GM23338 (cell line): Measurements from ENCODE around the gene MMAB. TPM values are rescaled to one million over a fixed set of nuclear protein-coding genes. Genes with fewer than 3 reads are reported as not detected.

ENCODE experiments used
- ATAC-seq: fragments of 200-7000 bp; cut with Tn5 transposase; 3 replicates; pipeline ENCODE4 v1.9.1; 2020
- DNase-seq: peaks from one replicate; pipeline ENCODE4 v3.0.0-alpha.2; 2015; ENCODE audit warnings: low spot score
- H2AFZ ChIP-seq: fragments of 200-600 bp; sonication (generic); 2 replicates; pipeline ENCODE4 v1.8.0; 2016; ENCODE audit warnings: antibody characterized with exemption, mild to moderate bottlenecking, moderate library complexity
- H3F3A ChIP-seq: fragments of 200-600 bp; sonication (generic); replicated peaks from 2 replicates; pipeline ENCODE4 v1.8.0; 2017; ENCODE audit warnings: antibody characterized with exemption, mixed run types, low read depth
- H3K27ac ChIP-seq: fragments of 200-600 bp; sonication (generic); 2 replicates; pipeline ENCODE4 v1.6.1; 2016; ENCODE audit warnings: low read depth
- H3K27me3 ChIP-seq: fragments of 200-600 bp; sonication (generic); 2 replicates; pipeline ENCODE4 v1.8.0; 2016; ENCODE audit warnings: mild to moderate bottlenecking, mixed run types, moderate library complexity; ENCODE audit not compliant: insufficient read depth
- H3K36me3 ChIP-seq: fragments of 200-600 bp; sonication (generic); 2 replicates; pipeline ENCODE4 v1.8.0; 2016; ENCODE audit warnings: mild to moderate bottlenecking; ENCODE audit not compliant: insufficient read depth
- H3K4me1 ChIP-seq: fragments of 200-600 bp; sonication (generic); 2 replicates; pipeline ENCODE4 v1.8.0; 2016; ENCODE audit warnings: mild to moderate bottlenecking, moderate library complexity; ENCODE audit not compliant: insufficient read depth
- H3K4me2 ChIP-seq: fragments of 200-600 bp; sonication (generic); 2 replicates; pipeline ENCODE4 v1.7.1; 2017; ENCODE audit warnings: mixed run types
- H3K4me3 ChIP-seq: fragments of 200-600 bp; sonication (generic); 2 replicates; pipeline ENCODE4 v1.6.1; 2016; ENCODE audit warnings: mixed run types
- H3K79me2 ChIP-seq: fragments of 200-600 bp; sonication (generic); replicated peaks from 2 replicates; pipeline ENCODE4 v1.8.0; 2017; ENCODE audit warnings: mild to moderate bottlenecking; ENCODE audit not compliant: insufficient read depth
- H3K9me2 ChIP-seq: fragments of 200-600 bp; sonication (generic); 2 replicates; pipeline ENCODE4 v1.8.0; 2017; ENCODE audit not compliant: insufficient read depth
- H4K20me1 ChIP-seq: fragments of 200-600 bp; sonication (generic); replicated peaks from 2 replicates; pipeline ENCODE4 v1.8.0; 2017; ENCODE audit warnings: mild to moderate bottlenecking; ENCODE audit not compliant: insufficient read depth
- H3K27ac Mint-ChIP-seq: 2 replicates; pipeline ENCODE4 v1.8.0; 2020; ENCODE audit warnings: inconsistent platforms, mild to moderate bottlenecking, moderate library complexity, mixed read lengths
- H3K27me3 Mint-ChIP-seq: 3 replicates; pipeline ENCODE4 v1.8.0; 2022; ENCODE audit warnings: low read depth, mild to moderate bottlenecking, moderate library complexity, mixed read lengths, inconsistent platforms; ENCODE audit not compliant: insufficient read depth, poor library complexity
- H3K36me3 Mint-ChIP-seq: 3 replicates; pipeline ENCODE4 v1.8.0; 2021; ENCODE audit warnings: low read depth, mild to moderate bottlenecking, inconsistent platforms, moderate library complexity, mixed read lengths
- H3K4me1 Mint-ChIP-seq: 3 replicates; pipeline ENCODE4 v1.8.0; 2020; ENCODE audit warnings: mild to moderate bottlenecking, inconsistent platforms, mixed read lengths
- H3K4me3 Mint-ChIP-seq: 3 replicates; pipeline ENCODE4 v1.8.0; 2021; ENCODE audit warnings: moderate library complexity, mild to moderate bottlenecking, inconsistent platforms, mixed read lengths
- H3K9me3 Mint-ChIP-seq: 3 replicates; pipeline ENCODE4 v1.8.0; 2020; ENCODE audit warnings: moderate library complexity, mild to moderate bottlenecking, inconsistent platforms, mixed read lengths
- CREB1 ChIP-seq: fragments of 250-450 bp; sonication (Bioruptor Pico); IDR thresholded peaks from 2 replicates; pipeline ENCODE4 v1.5.0; 2020; ENCODE audit warnings: low read depth, mild to moderate bottlenecking, moderate library complexity
- CTCF ChIP-seq, 2 experiments: fragments of 200-600 bp in 1 of 2; sonication (generic) in 1 of 2; conservative IDR thresholded peaks; 2 replicates each; pipeline versions ENCODE4 v1.5.1 to v1.6.1; 2016 to 2017; ENCODE audit warnings: antibody characterized with exemption in 2 of 2, low read depth in 2 of 2, mild to moderate bottlenecking in 2 of 2, moderate library complexity in 1 of 2
- EZH2 ChIP-seq: fragments of 200-600 bp; sonication (generic); IDR thresholded peaks from one replicate; pipeline ENCODE4 v1.8.0; 2017; ENCODE audit warnings: antibody characterized with exemption, mild to moderate bottlenecking, low read depth; ENCODE audit not compliant: unreplicated experiment
- POLR2AphosphoS5 ChIP-seq: IDR thresholded peaks from 2 replicates; pipeline ENCODE4 v1.6.1; 2016; ENCODE audit warnings: antibody characterized with exemption, low read depth
- STAT1 ChIP-seq: IDR thresholded peaks from one replicate; pipeline ENCODE4 v1.6.1; 2016; ENCODE audit warnings: antibody characterized with exemption; ENCODE audit not compliant: unreplicated experiment
- ZNF114 ChIP-seq: fragments of 250-450 bp; sonication (Bioruptor Pico); IDR thresholded peaks from 2 replicates; pipeline ENCODE4 v1.5.0; 2020; ENCODE audit warnings: mild to moderate bottlenecking, moderate library complexity
- ZNF331 ChIP-seq: fragments of 250-450 bp; sonication (Bioruptor Pico); IDR thresholded peaks from 2 replicates; pipeline ENCODE4 v1.5.0; 2020; ENCODE audit warnings: low read depth, mild to moderate bottlenecking, moderate library complexity
- ZNF462 ChIP-seq: fragments of 250-450 bp; sonication (Bioruptor Pico); IDR thresholded peaks from 2 replicates; pipeline ENCODE4 v1.5.0; 2020; ENCODE audit warnings: mild to moderate bottlenecking, moderate library complexity
- polyA plus RNA-seq: library from polyadenylated mRNA; unstranded; fragments of >200 nt; fragmentation: Nextera tagmentation; extraction: Ambion mirVana; gene quantifications from 2 replicates; pipeline ENCODE4 v1.2.1, GENCODE V29; 2016
- total RNA-seq: library from RNA; depleted of rRNA; stranded (reverse); fragments of >200 nt; shearing (Covaris generic); gene quantifications from 2 replicates; pipeline ENCODE4 v1.2.3, GENCODE V29; 2014

The MMAB gene
- total and polyA plus RNA-seq, 2 experiments from 2014 or later, result 24.7 to 38.5 TPM

- Histone ChIP-seq H3F3A (no peaks in the 10 kb centered on the region), H2AFZ (no peak overlapping the region), H3K4me2 (no peak overlapping the region), H3K27me3 (no peaks in the 10 kb centered on the region), H3K9me2 (no peaks in the 10 kb centered on the region), H3K79me2 (no peaks in the 10 kb centered on the region), H3K36me3 (no peaks in the 10 kb centered on the region), H3K4me3 (no peak overlapping the region), H4K20me1 (no peaks in the 10 kb centered on the region), H3K27ac (no peak overlapping the region), H3K4me1 (no peaks in the 10 kb centered on the region)
- H3K27me3 Mint-ChIP-seq, result peaks cover 6% of the 10 kb centered on the region
- H3K9me3 Mint-ChIP-seq, result no peaks in the 10 kb centered on the region
- peaks cover 13% of the 10 kb centered on the region for H3K36me3 Mint-ChIP-seq
- no peak for ATAC-seq
- no peak overlapping the region for H3K27ac Mint-ChIP-seq
- H3K4me1 Mint-ChIP-seq, result peaks cover 8% of the 10 kb centered on the region; the same call in 2 of the 3 replicates
- H3K4me3 Mint-ChIP-seq, result no peak overlapping the region
- TF ChIP-seq STAT1, result no peak
- no peak for TF ChIP-seq CREB1 (CRISPR knock-in tag)
- TF ChIP-seq ZNF114 (CRISPR knock-in tag), result no peak
- TF ChIP-seq ZNF331, result no peak
- no peak for TF ChIP-seq POLR2AphosphoS5
- TF ChIP-seq ZNF462 (CRISPR knock-in tag), result no peak
- no peak for TF ChIP-seq EZH2
- no peak for TF ChIP-seq CTCF (conservative IDR thresholded peaks at IDR 0.05; ENCODE audit: low read depth in 2 of 2)
- DNase-seq, result no peak
Measured at GRCh38 chr12:109559200-109559505, 14.2 kb downstream of the MMAB start.
